D341Med (cell line): Measurements from ENCODE around the gene DXO.

Source experiments
- DNase-seq: peaks from one replicate; pipeline ENCODE4 v3.0.0; 2012; ENCODE audit warnings: low spot score

DXO gene

GRCh38 chr6:31930962-31931361 is 41.0 kb downstream of the DXO start:
- DNase-seq = no peak

GRCh38 chr6:31928672-31928939 is 43.3 kb downstream of the DXO start:
- DNase-seq = no peak

- DNase-seq = no peak
These were observed 43.9 kb downstream of the DXO start for GRCh38 chr6:31927863-31928671.

GRCh38 chr6:31927242-31927862 is 44.6 kb downstream of the DXO start, which contains the start of gene C2:
Gene C2 (plus strand): TSS chr6:31927717. CDS start chr6:31927753, 36 bp downstream.
- no peak for DNase-seq

- no peak for DNase-seq
These were observed 49.0 kb downstream of the DXO start for GRCh38 chr6:31922942-31923341.

GRCh38 chr6:31920811-31921210 is 51.1 kb downstream of the DXO start:
- no peak for DNase-seq
